ENCODE results near the gene SIK3. TPM values are rescaled to one million over a fixed set of nuclear protein-coding genes. Genes with fewer than 3 reads are reported as not detected.

SIK3 gene
- total RNA-seq, 2 donors from 2014 or later: 26.7 to 28.0 TPM

GRCh38 chr11:117016246-117016645 is 82.0 kb downstream of the SIK3 start:
- no peak for DNase-seq
- no peaks in the 10 kb centered on the region for H3K36me3 ChIP-seq
- TF ChIP-seq CTCF (IDR thresholded peaks at IDR 0.05): no peak
- H3K9ac ChIP-seq (ENCODE audit: low read depth in 2 of 2, low read length in 2 of 2): no peak overlapping the region
- H3K4me3 ChIP-seq: no peak overlapping the region
- H3K9me3 ChIP-seq: no peaks in the 10 kb centered on the region
- intact Hi-C loops (cut with DNase I): no loop called here
- H3K27me3 ChIP-seq: no peaks in the 10 kb centered on the region
- H3K4me1 ChIP-seq: peaks cover 3% of the 10 kb centered on the region
- no peak overlapping the region for H3K27ac ChIP-seq

GRCh38 chr11:117011541-117011898 is 86.7 kb downstream of the SIK3 start:
- Histone ChIP-seq H3K4me3 (no peak overlapping the region), H3K9me3 (no peaks in the 10 kb centered on the region), H3K4me1 (no peaks in the 10 kb centered on the region), H3K9ac (ENCODE audit: low read depth in 2 of 2, low read length in 2 of 2) (no peak overlapping the region), H3K27me3 (no peaks in the 10 kb centered on the region), H3K36me3 (no peaks in the 10 kb centered on the region), H3K27ac (no peak overlapping the region)
- no peak for DNase-seq
- intact Hi-C loops (cut with DNase I): no loop called here
- no peak for TF ChIP-seq CTCF (IDR thresholded peaks at IDR 0.05)

GRCh38 chr11:117010808-117011540 is 87.3 kb downstream of the SIK3 start:
- Histone ChIP-seq H3K4me3 (no peak overlapping the region), H3K9ac (ENCODE audit: low read depth in 2 of 2, low read length in 2 of 2) (no peak overlapping the region), H3K4me1 (no peaks in the 10 kb centered on the region), H3K27ac (no peak overlapping the region), H3K9me3 (no peaks in the 10 kb centered on the region), H3K27me3 (no peaks in the 10 kb centered on the region), H3K36me3 (no peaks in the 10 kb centered on the region)
- no peak for DNase-seq
- intact Hi-C loops (cut with DNase I): no loop called here
- no peak for TF ChIP-seq CTCF (IDR thresholded peaks at IDR 0.05)

- no peaks in the 10 kb centered on the region for H3K27me3 ChIP-seq
- no peak overlapping the region for H3K4me3 ChIP-seq
- no peak overlapping the region for H3K9ac ChIP-seq (ENCODE audit: low read depth in 2 of 2, low read length in 2 of 2)
- no peaks in the 10 kb centered on the region for H3K36me3 ChIP-seq
- H3K9me3 ChIP-seq: no peaks in the 10 kb centered on the region
- intact Hi-C loops (cut with DNase I): no loop called here
- no peaks in the 10 kb centered on the region for H3K4me1 ChIP-seq
- no peak for DNase-seq
- H3K27ac ChIP-seq: no peak overlapping the region
- no peak for TF ChIP-seq CTCF (IDR thresholded peaks at IDR 0.05)
These were observed 88.2 kb downstream of the SIK3 start for GRCh38 chr11:117009905-117010605.

- no peaks in the 10 kb centered on the region for H3K36me3 ChIP-seq
- H3K27me3 ChIP-seq: no peaks in the 10 kb centered on the region
- no peak overlapping the region for H3K27ac ChIP-seq
- no peak for DNase-seq
- intact Hi-C loops (cut with DNase I): no loop called here
- H3K4me3 ChIP-seq: no peak overlapping the region
- H3K9ac ChIP-seq (ENCODE audit: low read depth in 2 of 2, low read length in 2 of 2): no peak overlapping the region
- no peaks in the 10 kb centered on the region for H3K9me3 ChIP-seq
- no peaks in the 10 kb centered on the region for H3K4me1 ChIP-seq
- TF ChIP-seq CTCF (IDR thresholded peaks at IDR 0.05): no peak
These were observed 92.5 kb downstream of the SIK3 start for GRCh38 chr11:117005758-117006157.
